PC-9 (cell line): Measurements from ENCODE around the gene ZMAT5.

Experiments used
- CTCF ChIP-seq: fragments of 200-600 bp; sonication (generic); conservative IDR thresholded peaks from 2 replicates; pipeline ENCODE4 v1.6.1; 2017; ENCODE audit warnings: mixed run types, antibody characterized with exemption, mild to moderate bottlenecking, moderate library complexity
- EZH2 ChIP-seq: fragments of 200-600 bp; sonication (generic); IDR thresholded peaks from 2 replicates; pipeline ENCODE4 v1.8.0; 2017; ENCODE audit warnings: antibody characterized with exemption, low read depth

- no peak for TF ChIP-seq CTCF
- no peak for TF ChIP-seq EZH2
Measured at GRCh38 chr22:29784451-29785361, 17.9 kb upstream of the ZMAT5 start.
